ENCODE measurements around the gene BTG2. TPM values are rescaled to one million over a fixed set of nuclear protein-coding genes. Genes with fewer than 3 reads are reported as not detected.

Gene BTG2
- total RNA-seq, 2 experiments from 2014 or later: 95.3 to 99.6 TPM

GRCh38 chr1:203286161-203286984 lies 18.9 kb upstream of the BTG2 start:
- POLR2A ChIA-PET: interaction anchor here (0.6 to 7.2 kb wide), 2 partner anchors 20 to 40 kb away, joined by 4 to 85 read pairs; partner anchors contain the start of gene BTG2
- CTCF ChIA-PET: interaction anchor here (7.2 to 9.4 kb wide), 3 partner anchors 13 to 38 kb away, joined by 72 to 176 read pairs (median 82); partner anchors contain the start of gene BTG2

DNA sequence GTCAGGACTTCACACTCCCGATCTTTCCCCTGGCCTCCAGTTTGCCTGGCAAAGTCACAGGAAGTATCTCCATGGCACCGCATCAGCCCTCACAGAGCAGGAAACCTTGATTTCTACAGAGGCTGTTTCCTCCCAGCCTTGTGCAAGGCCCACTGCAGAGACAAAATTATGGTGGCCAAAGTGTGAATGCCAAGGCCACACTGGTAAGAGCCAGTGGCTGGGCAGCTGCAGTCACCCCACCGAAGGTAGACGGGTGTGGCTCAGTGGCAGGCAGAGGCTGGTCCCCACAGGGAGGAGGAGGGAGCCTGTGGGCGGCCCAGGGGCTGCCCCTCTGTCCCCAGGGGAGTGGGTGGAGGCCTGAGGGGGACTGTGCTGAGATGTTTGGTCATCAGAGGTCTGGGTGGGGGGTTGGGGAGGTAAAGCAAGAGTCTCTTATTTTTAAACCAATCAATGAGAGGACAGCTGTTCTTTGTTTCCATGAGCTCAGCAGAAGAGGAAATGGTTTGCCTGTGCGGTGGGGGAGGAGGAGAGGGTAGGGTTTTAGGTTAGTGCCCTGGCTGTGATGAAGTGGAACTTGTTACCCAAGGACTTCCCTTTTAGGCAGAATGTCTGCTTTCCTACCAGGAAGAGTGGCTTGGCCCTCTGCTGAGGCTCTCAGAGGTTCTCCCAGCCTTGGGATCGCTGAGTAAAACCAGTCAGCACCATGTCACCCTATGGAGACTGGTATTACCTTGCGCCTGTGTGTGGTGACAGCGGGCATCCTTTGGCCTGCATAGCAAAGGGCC lies 18.0 kb upstream of the BTG2 start:
- ChIA-PET POLR2A (interaction anchor here (0.8 to 7.2 kb wide), 5 partner anchors 13 to 33 kb away, joined by 3 to 85 read pairs (median 4); partner anchors contain the start of gene BTG2), CTCF (interaction anchor here (4.2 to 9.4 kb wide), 4 partner anchors 14 to 52 kb away, joined by 33 to 176 read pairs (median 77); partner anchors contain the start of gene BTG2)

- ChIA-PET POLR2A (interaction anchor here (1.0 to 7.2 kb wide), 5 partner anchors 15 to 39 kb away, joined by 3 to 85 read pairs (median 4); partner anchors contain the start of gene BTG2), CTCF (interaction anchor here (4.2 to 9.4 kb wide), 4 partner anchors 15 to 52 kb away, joined by 33 to 176 read pairs (median 77); partner anchors contain the start of gene BTG2)
Measured at GRCh38 chr1:203287898-203288297, 17.4 kb upstream of the BTG2 start.

GRCh38 chr1:203288400-203288799 lies 16.9 kb upstream of the BTG2 start:
- ChIA-PET CTCF (interaction anchor here (1.6 to 9.4 kb wide), 6 partner anchors 11 to 51 kb away, joined by 5 to 176 read pairs (median 52); partner anchors contain the start of gene BTG2), POLR2A (interaction anchor here (1.0 to 7.2 kb wide), 6 partner anchors 15 to 39 kb away, joined by 3 to 85 read pairs (median 14); partner anchors contain the start of gene BTG2)

DNA sequence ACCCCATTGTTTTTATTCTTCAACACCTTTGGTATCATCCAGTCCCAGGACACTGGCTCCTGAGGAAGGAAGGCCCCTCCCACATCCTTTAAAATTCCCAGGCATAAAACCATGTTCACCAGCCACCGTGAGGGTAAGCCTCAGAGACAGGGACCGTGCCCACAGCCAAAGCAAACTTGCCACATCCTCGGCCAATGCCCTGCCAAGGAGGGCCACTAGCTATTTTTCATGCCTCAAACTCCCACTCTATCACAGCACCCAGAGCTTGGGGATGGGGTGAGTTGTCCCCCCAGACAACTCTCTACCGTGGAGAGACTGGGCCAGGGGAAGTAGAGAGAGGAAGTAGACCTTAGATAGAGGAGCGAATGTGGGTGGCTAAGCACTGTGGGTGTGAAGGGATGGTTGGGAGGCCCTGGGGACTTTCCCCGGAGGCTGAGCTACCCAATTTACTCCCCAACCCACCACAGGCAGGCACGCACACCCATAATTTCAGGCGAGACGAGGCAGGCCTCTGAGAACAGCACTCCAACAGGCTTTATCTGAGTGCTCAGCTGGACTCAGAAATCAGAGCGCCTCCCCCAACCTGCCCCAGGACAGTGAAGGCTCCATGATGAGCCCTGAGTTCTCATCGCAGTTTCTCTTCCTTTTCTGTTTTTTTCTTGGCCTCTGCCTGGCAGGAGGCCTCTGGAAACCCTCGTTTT lies 15.9 kb upstream of the BTG2 start:
- POLR2A ChIA-PET: interaction anchor here (0.6 to 7.2 kb wide), 10 partner anchors 11 to 363 kb away, joined by 3 to 85 read pairs (median 4); partner anchors contain the start of gene BTG2
- CTCF ChIA-PET: interaction anchor here (1.6 to 9.4 kb wide), 6 partner anchors 10 to 50 kb away, joined by 5 to 176 read pairs (median 52); partner anchors contain the start of gene BTG2

GRCh38 chr1:203289982-203290260 lies 15.4 kb upstream of the BTG2 start:
- ChIA-PET CTCF (interaction anchor here (1.6 to 9.4 kb wide), 6 partner anchors 10 to 50 kb away, joined by 5 to 176 read pairs (median 52); partner anchors contain the start of gene BTG2), POLR2A (interaction anchor here (0.9 to 7.2 kb wide), 8 partner anchors 11 to 339 kb away, joined by 3 to 85 read pairs (median 8); partner anchors contain the start of gene BTG2)

GRCh38 chr1:203290261-203291089 lies 14.8 kb upstream of the BTG2 start:
- ChIA-PET POLR2A (interaction anchor here (1.0 to 7.2 kb wide), 8 partner anchors 10 to 37 kb away, joined by 3 to 85 read pairs (median 8); partner anchors contain the start of gene BTG2), CTCF (interaction anchor here (1.6 to 9.4 kb wide), 6 partner anchors 9 to 49 kb away, joined by 5 to 176 read pairs (median 52); partner anchors contain the start of gene BTG2)

DNA sequence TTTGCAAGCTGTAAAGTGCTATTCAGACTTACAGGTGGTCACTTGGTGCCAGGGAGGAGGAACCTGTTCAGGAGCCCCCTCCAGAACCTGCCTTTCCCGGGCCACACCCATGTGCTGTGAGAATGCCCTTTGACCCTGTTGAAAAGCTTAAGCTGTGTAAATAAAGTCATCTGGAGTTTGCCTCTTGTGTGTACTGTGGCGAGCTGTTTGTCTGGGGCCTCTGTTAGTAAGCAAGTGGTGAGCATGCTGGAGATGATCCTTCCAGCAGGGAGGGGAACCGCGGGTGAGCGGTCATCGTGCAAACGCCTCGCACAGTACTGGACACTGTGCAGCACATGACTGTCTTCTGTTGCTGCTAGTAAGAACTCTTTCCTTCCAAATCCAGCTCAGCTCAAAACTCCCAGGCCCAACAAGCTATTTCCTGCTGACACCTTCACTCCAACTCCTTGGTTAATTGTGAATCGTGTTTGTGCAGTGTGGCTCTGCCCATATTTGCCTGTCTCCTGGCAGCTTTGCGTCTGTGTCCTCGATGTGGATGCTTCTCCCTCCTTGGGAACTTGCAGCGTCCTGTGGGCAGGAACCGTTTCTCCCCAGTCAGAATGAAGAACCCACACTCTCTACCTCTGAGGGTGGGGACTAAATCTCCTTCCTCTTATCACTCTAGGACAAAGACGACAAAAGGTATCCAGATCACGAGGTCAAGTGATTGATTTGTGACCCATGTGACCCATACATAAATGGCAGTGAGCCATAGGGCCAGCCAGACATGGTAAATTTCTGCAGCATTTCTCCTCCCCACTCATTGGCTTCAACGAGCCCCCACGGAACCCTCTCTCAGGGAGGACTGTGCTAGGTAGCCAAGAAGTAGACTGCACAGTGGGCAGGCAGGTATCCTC lies 13.9 kb upstream of the BTG2 start:
- POLR2A ChIA-PET: interaction anchor here (0.6 to 7.2 kb wide), 9 partner anchors 9 to 36 kb away, joined by 3 to 85 read pairs (median 4); partner anchors contain the start of gene BTG2
- CTCF ChIA-PET: interaction anchor here (4.2 to 9.4 kb wide), 4 partner anchors 16 to 48 kb away, joined by 33 to 176 read pairs (median 77); partner anchors contain the start of gene BTG2

- POLR2A ChIA-PET: interaction anchor here (1.3 to 1.6 kb wide), 2 partner anchors 9 to 12 kb away, joined by 4 to 5 read pairs; partner anchors contain the start of gene BTG2
- CTCF ChIA-PET: interaction anchor here (0.8 to 1.3 kb wide), 2 partner anchors 17 to 23 kb away, joined by 3 to 4 read pairs; no protein-coding TSS in a partner anchor
Measured at GRCh38 chr1:203295796-203296195, 9.5 kb upstream of the BTG2 start.

DNA sequence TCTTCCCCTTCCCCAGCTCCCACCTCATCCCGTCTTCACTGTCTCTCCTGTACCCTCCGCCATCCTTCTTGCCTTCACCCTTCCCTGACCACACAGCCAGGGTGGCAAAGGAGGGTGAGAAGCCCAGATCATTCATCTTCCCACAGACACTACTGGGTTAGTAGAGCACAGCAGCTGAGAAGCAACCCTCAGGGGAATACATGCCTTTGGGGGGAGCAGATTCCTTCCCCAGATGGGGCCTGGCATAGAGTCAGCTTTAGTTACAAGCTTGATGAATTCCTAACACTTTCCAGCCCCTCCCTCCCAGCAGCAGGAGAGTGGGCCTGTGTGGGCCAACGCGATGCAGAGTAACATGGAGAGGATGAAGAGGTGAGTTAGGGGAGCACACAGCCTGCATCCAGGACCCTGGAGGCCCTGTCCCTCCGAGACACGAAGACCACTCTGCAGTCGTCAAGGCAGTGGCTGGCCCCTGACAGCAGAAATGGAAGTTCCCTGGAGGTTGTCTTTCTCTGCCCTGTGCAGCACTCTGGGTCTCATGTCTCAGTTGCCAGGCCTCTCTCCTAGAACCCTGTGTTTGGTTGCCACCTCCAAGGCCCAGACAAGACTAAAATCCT lies 8.8 kb upstream of the BTG2 start:
- CTCF ChIA-PET: interaction anchor here (0.8 kb wide), 1 partner anchor 24 kb away, joined by 4 read pairs; no protein-coding TSS in a partner anchor
- POLR2A ChIA-PET: interaction anchor here (1.6 kb wide), 1 partner anchor 8 kb away, joined by 4 read pairs; the partner anchor contains the start of gene BTG2

DNA sequence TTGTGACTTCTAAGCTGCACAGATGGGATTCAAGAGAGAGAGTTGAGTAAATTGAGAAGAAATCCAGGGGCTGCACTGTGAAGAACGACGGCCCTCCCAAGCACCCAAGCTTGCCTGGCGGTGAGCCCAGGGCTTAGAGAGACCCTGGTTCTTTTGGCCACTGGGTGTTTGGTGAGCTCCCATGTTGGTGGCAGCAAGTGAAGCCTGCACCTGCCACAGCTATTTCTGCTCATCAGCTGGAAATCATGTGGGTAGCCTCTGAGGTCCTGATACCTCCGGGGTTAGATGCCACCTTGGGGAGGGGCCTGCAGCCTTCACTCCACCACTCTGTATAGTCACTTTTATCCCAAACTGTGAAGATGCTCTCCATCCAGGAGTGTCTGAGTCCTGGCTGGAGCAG lies 6.2 kb upstream of the BTG2 start:
- POLR2A ChIA-PET: no interaction called here
- CTCF ChIA-PET: interaction anchor here (1.4 to 1.8 kb wide), 3 partner anchors 10 to 43 kb away, joined by 4 to 6 read pairs (median 6); no protein-coding TSS in a partner anchor

GRCh38 chr1:203299719-203300429 lies 5.4 kb upstream of the BTG2 start:
- ChIA-PET CTCF (interaction anchor here (0.7 to 1.8 kb wide), 4 partner anchors 10 to 43 kb away, joined by 3 to 6 read pairs (median 5); no protein-coding TSS in a partner anchor), POLR2A (interaction anchor here (0.9 to 1.4 kb wide), 2 partner anchors 9 to 13 kb away, joined by 3 to 4 read pairs; no protein-coding TSS in a partner anchor)

DNA sequence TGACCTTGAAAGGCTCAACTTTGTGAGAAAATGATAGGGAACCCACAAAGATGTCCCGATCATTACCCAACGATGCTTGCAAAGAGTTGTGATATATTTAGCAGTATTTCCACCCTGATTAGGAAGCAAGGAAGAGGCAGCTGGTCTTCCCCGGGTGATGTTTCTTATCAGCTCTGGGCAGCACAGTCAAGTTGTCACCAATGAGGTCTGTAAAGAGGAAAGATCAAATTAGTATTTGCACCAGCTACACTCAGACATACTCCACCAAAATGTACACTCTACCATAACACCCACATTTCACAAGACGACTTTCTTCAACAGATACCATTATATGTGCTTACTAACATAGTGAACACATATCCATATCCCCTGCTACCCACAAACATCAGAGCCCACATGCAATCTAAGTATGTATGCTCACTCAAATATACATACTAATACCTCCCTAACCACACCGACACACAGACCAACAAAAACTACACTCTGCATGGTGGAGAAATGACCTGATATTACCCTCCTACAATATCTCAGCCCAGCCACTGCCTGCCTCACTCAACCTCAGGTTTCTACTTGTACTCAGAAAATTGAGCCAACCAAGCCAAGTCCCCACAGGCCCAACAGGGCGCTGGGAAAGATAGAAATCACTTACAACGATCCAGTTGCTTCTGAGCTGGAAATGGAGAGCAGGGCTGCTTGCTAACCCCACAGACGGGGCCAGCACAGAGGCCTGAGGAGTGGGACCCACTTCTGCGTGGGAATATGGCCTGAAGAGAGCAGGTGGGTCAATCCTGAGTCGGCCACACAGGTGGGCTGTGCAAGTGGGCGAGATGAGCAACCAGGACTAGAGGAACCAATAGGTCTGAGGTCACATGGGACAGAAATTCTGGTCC lies 4.6 kb upstream of the BTG2 start:
- POLR2A ChIA-PET: interaction anchor here (0.9 to 1.4 kb wide), 2 partner anchors 9 to 13 kb away, joined by 3 to 4 read pairs; no protein-coding TSS in a partner anchor
- CTCF ChIA-PET: interaction anchor here (0.7 to 1.8 kb wide), 3 partner anchors 11 to 33 kb away, joined by 3 to 6 read pairs (median 3); no protein-coding TSS in a partner anchor

- CTCF ChIA-PET: interaction anchor here (1.1 kb wide), 1 partner anchor 34 kb away, joined by 3 read pairs; no protein-coding TSS in a partner anchor
Measured at GRCh38 chr1:203301331-203301668, 4.0 kb upstream of the BTG2 start.

More at GRCh38 chr1:203301331-203301668, 4.0 kb upstream of the BTG2 start:
- POLR2A ChIA-PET: interaction anchor here (0.6 kb wide), 1 partner anchor 10 kb away, joined by 3 read pairs; no protein-coding TSS in a partner anchor

All from activated CD8-positive, alpha-beta memory T cell treated with anti-CD3 and anti-CD28 coated beads for 36 hours (primary cell).